A549 (cell line): ENCODE measurements around the gene ZNF438.

Experiments used
- CTCF ChIP-seq: fragments of >200 bp; sonication (Bioruptor Twin); formaldehyde crosslinking; IDR thresholded peaks from 3 replicates; pipeline ENCODE4 v1.5.1; 2016
- USF2 ChIP-seq: fragments of 450-650 bp; IDR thresholded peaks from 2 replicates; pipeline ENCODE4 v1.6.1; 2014; ENCODE audit warnings: antibody characterized with exemption

GRCh38 chr10:30985512-30985911 is 46.2 kb downstream of the ZNF438 start:
- TF ChIP-seq CTCF = no peak
- no peak for TF ChIP-seq USF2
